Astrocyte (in vitro differentiated cells and primary cell): ENCODE measurements around the gene ZNF385B. TPM values are rescaled to one million over a fixed set of nuclear protein-coding genes. Genes with fewer than 3 reads are reported as not detected.

ENCODE experiments used
- DNase-seq: peaks from one replicate; pipeline ENCODE4 v3.0.0-alpha.2; 2010; ENCODE audit warnings: low read depth
- FAIRE-seq: peaks from 2 replicates; lab custom pipeline; 2011; peaks lifted over from hg19 to GRCh38; lab: Jason Lieb, UNC
- H2AFZ ChIP-seq: 2 replicates; pipeline ENCODE4 v1.6.0; 2012; ENCODE audit warnings: low read depth, low read length, inconsistent platforms
- H3K27ac ChIP-seq: 2 replicates; pipeline ENCODE4 v1.5.1; 2011; ENCODE audit warnings: low read depth, low read length, inconsistent platforms
- H3K27me3 ChIP-seq: 2 replicates; pipeline ENCODE4 v1.6.0; 2011; ENCODE audit warnings: low read length, inconsistent platforms; ENCODE audit not compliant: insufficient read depth
- H3K36me3 ChIP-seq: 2 replicates; pipeline ENCODE4 v1.5.1; 2011; ENCODE audit warnings: low read length, inconsistent platforms; ENCODE audit not compliant: insufficient read depth
- H3K4me1 ChIP-seq: 2 replicates; pipeline ENCODE4 v1.5.1; 2011; ENCODE audit warnings: low read length, inconsistent platforms; ENCODE audit not compliant: insufficient read depth
- H3K4me2 ChIP-seq: 2 replicates; pipeline ENCODE4 v1.6.0; 2012; ENCODE audit warnings: low read length, inconsistent platforms
- H3K4me3 ChIP-seq: 2 replicates; pipeline ENCODE4 v1.5.1; 2011; ENCODE audit warnings: low read depth, mild to moderate bottlenecking, low read length, inconsistent platforms; ENCODE audit not compliant: insufficient read depth
- H3K79me2 ChIP-seq: 2 replicates; pipeline ENCODE4 v1.6.0; 2012; ENCODE audit warnings: mild to moderate bottlenecking, low read length, inconsistent platforms; ENCODE audit not compliant: insufficient read depth
- H3K9ac ChIP-seq: 2 replicates; pipeline ENCODE4 v1.6.0; 2012; ENCODE audit warnings: mild to moderate bottlenecking, low read length, inconsistent platforms
- H3K9me3 ChIP-seq: 2 replicates; pipeline ENCODE4 v1.5.1; 2012; ENCODE audit warnings: low read depth, mild to moderate bottlenecking, low read length, inconsistent platforms; ENCODE audit not compliant: insufficient read depth
- H4K20me1 ChIP-seq: 2 replicates; pipeline ENCODE4 v1.6.0; 2012; ENCODE audit warnings: low read length, inconsistent platforms; ENCODE audit not compliant: insufficient read depth
- H3K27ac Mint-ChIP-seq: one replicate; pipeline ENCODE4 v1.8.0; 2021; ENCODE audit warnings: mild to moderate bottlenecking, mixed read lengths; ENCODE audit not compliant: unreplicated experiment
- H3K27me3 Mint-ChIP-seq: one replicate; pipeline ENCODE4 v1.8.0; 2021; ENCODE audit warnings: low read depth, mixed read lengths; ENCODE audit not compliant: unreplicated experiment
- H3K36me3 Mint-ChIP-seq: one replicate; pipeline ENCODE4 v1.8.0; 2021; ENCODE audit warnings: low read depth, mixed read lengths; ENCODE audit not compliant: unreplicated experiment
- H3K4me1 Mint-ChIP-seq: one replicate; pipeline ENCODE4 v1.8.0; 2021; ENCODE audit warnings: low read depth, mixed read lengths; ENCODE audit not compliant: unreplicated experiment
- H3K4me3 Mint-ChIP-seq: one replicate; pipeline ENCODE4 v1.8.0; 2021; ENCODE audit warnings: mild to moderate bottlenecking, moderate library complexity, mixed read lengths; ENCODE audit not compliant: unreplicated experiment
- H3K9me3 Mint-ChIP-seq: one replicate; pipeline ENCODE4 v1.8.0; 2021; ENCODE audit warnings: mild to moderate bottlenecking, mixed read lengths; ENCODE audit not compliant: unreplicated experiment
- CTCF ChIP-seq: IDR thresholded peaks from 2 replicates; pipeline ENCODE4 v1.5.1; 2011; ENCODE audit warnings: low read depth, mild to moderate bottlenecking, inconsistent platforms, low read length, moderate library complexity; ENCODE audit not compliant: insufficient read depth
- EZH2 ChIP-seq: IDR thresholded peaks from 2 replicates; pipeline ENCODE4 v1.6.1; 2012; ENCODE audit warnings: mild to moderate bottlenecking, low read length, inconsistent platforms; ENCODE audit not compliant: insufficient read depth
- total RNA-seq: library from RNA; stranded (reverse); gene quantifications from 2 replicates; pipeline ENCODE4 v1.2.1, GENCODE V29; 2021

The ZNF385B gene
- total RNA-seq, 1 donor from 2014 or later = 0.27 TPM

GRCh38 chr2:179438654-179439053 lies 422.8 kb downstream of the ZNF385B start:
- no peak overlapping the region for H3K4me3 Mint-ChIP-seq
- H3K36me3 Mint-ChIP-seq = no peaks in the 10 kb centered on the region
- no peaks in the 10 kb centered on the region for H3K79me2 ChIP-seq
- H3K27me3 Mint-ChIP-seq = no peaks in the 10 kb centered on the region
- H3K27ac ChIP-seq = no peak overlapping the region
- no peak overlapping the region for H3K9ac ChIP-seq
- TF ChIP-seq EZH2 = no peak
- no peak for TF ChIP-seq CTCF
- no peak for FAIRE-seq
- no peak overlapping the region for H3K4me3 ChIP-seq
- no peaks in the 10 kb centered on the region for H3K4me1 ChIP-seq
- H2AFZ ChIP-seq = no peak overlapping the region
- no peaks in the 10 kb centered on the region for H4K20me1 ChIP-seq
- H3K4me1 Mint-ChIP-seq = peaks cover 3% of the 10 kb centered on the region
- no peaks in the 10 kb centered on the region for H3K9me3 Mint-ChIP-seq
- H3K27ac Mint-ChIP-seq = no peak overlapping the region
- no peak overlapping the region for H3K4me2 ChIP-seq
- DNase-seq = no peak
- H3K9me3 ChIP-seq = no peaks in the 10 kb centered on the region
- no peaks in the 10 kb centered on the region for H3K27me3 ChIP-seq
- H3K36me3 ChIP-seq = no peaks in the 10 kb centered on the region

GRCh38 chr2:179437430-179437829 lies 424.0 kb downstream of the ZNF385B start:
- FAIRE-seq (no peak), DNase-seq (no peak)
- Mint-ChIP-seq H3K4me3 (no peak overlapping the region), H3K27ac (no peak overlapping the region), H3K27me3 (no peaks in the 10 kb centered on the region), H3K36me3 (no peaks in the 10 kb centered on the region), H3K4me1 (no peaks in the 10 kb centered on the region), H3K9me3 (no peaks in the 10 kb centered on the region)
- Histone ChIP-seq H3K9me3 (no peaks in the 10 kb centered on the region), H3K27ac (no peak overlapping the region), H2AFZ (no peak overlapping the region), H3K4me2 (no peak overlapping the region), H3K79me2 (no peaks in the 10 kb centered on the region), H4K20me1 (no peaks in the 10 kb centered on the region), H3K36me3 (no peaks in the 10 kb centered on the region), H3K4me1 (no peaks in the 10 kb centered on the region), H3K4me3 (no peak overlapping the region), H3K27me3 (no peaks in the 10 kb centered on the region), H3K9ac (no peak overlapping the region)
- TF ChIP-seq EZH2 (no peak), CTCF (no peak)

GRCh38 chr2:179435566-179435965 lies 425.8 kb downstream of the ZNF385B start:
- no peaks in the 10 kb centered on the region for H3K36me3 ChIP-seq
- no peaks in the 10 kb centered on the region for H3K4me1 ChIP-seq
- no peak for TF ChIP-seq EZH2
- no peak for TF ChIP-seq CTCF
- no peaks in the 10 kb centered on the region for H3K27me3 Mint-ChIP-seq
- H2AFZ ChIP-seq = no peak overlapping the region
- H4K20me1 ChIP-seq = no peaks in the 10 kb centered on the region
- no peak overlapping the region for H3K9ac ChIP-seq
- no peaks in the 10 kb centered on the region for H3K4me1 Mint-ChIP-seq
- H3K27ac ChIP-seq = no peak overlapping the region
- H3K36me3 Mint-ChIP-seq = no peaks in the 10 kb centered on the region
- no peaks in the 10 kb centered on the region for H3K27me3 ChIP-seq
- H3K4me3 Mint-ChIP-seq = no peak overlapping the region
- no peak overlapping the region for H3K4me3 ChIP-seq
- H3K9me3 Mint-ChIP-seq = no peaks in the 10 kb centered on the region
- DNase-seq (no peak), FAIRE-seq (no peak)
- H3K9me3 ChIP-seq = no peaks in the 10 kb centered on the region
- no peak overlapping the region for H3K4me2 ChIP-seq
- H3K27ac Mint-ChIP-seq = no peak overlapping the region
- H3K79me2 ChIP-seq = no peaks in the 10 kb centered on the region
